Naive thymus-derived CD8-positive, alpha-beta T cell (primary cell): Measurements from ENCODE around the gene KDM4C. TPM values are rescaled to one million over a fixed set of nuclear protein-coding genes. Genes with fewer than 3 reads are reported as not detected.
"Not testable (repeated sequence)": the region's sequence is repeated elsewhere in the genome, so short reads cannot be mapped to it uniquely, and the experiment has no call there.

ENCODE experiments used
- ATAC-seq, 2 donors: fragments of 150-1000 bp; cut with Tn5 transposase in 1 of 2; sonication (Bioruptor Pico), chemical (Tn5 transposase) in 1 of 2; 1 replicate in 1 of 2; 2 replicates in 1 of 2; pipeline ENCODE4 v1.10.0; 2021; ENCODE audit warnings: mild to moderate bottlenecking in 2 of 2, moderate library complexity in 2 of 2
- POLR2A ChIA-PET: fragments of 350-600 bp; sonication (Branson Sonifier 250); formaldehyde crosslinking; loops from one replicate; lab custom pipeline; 2021; ENCODE audit warnings: antibody characterized with exemption; lab: Charles Lee
- DNase-seq, 10 donors: peaks; one replicate each; pipeline versions ENCODE4 v3.0.0 to v3.0.0-alpha.2; 2020 to 2022
- H3K27ac Mint-ChIP-seq, 10 donors: one replicate each; pipeline ENCODE4 v1.8.0; 2020 to 2022; ENCODE audit warnings: mild to moderate bottlenecking in 10 of 10, mixed read lengths in 10 of 10, moderate library complexity in 4 of 10, inconsistent platforms in 1 of 10
- H3K27me3 Mint-ChIP-seq, 5 donors: one replicate each; pipeline ENCODE4 v1.8.0; 2021 to 2022; ENCODE audit warnings: mixed read lengths in 5 of 5
- H3K36me3 Mint-ChIP-seq, 3 donors: one replicate each; pipeline ENCODE4 v1.8.0; 2020 to 2022; ENCODE audit warnings: mixed read lengths in 3 of 3, mild to moderate bottlenecking in 2 of 3, inconsistent platforms in 1 of 3
- H3K4me1 Mint-ChIP-seq, 4 donors: one replicate each; pipeline ENCODE4 v1.8.0; 2021 to 2022; ENCODE audit warnings: mixed read lengths in 4 of 4
- H3K4me3 Mint-ChIP-seq, 10 donors: one replicate each; pipeline ENCODE4 v1.8.0; 2020 to 2022; ENCODE audit warnings: mild to moderate bottlenecking in 10 of 10, mixed read lengths in 10 of 10, moderate library complexity in 6 of 10, inconsistent platforms in 1 of 10
- H3K9me3 Mint-ChIP-seq, 9 donors: one replicate each; pipeline ENCODE4 v1.8.0; 2020 to 2022; ENCODE audit warnings: mixed read lengths in 9 of 9, mild to moderate bottlenecking in 3 of 9, inconsistent platforms in 1 of 9, moderate library complexity in 1 of 9
- polyA plus RNA-seq, 3 donors: library from polyadenylated mRNA; unstranded; fragments of 300-500 nt; fragmentation: Illumina TruSeq; gene quantifications; one replicate each; pipeline ENCODE4 v1.2.3, GENCODE V29; 2021
- total RNA-seq, 8 experiments: library from RNA in 2 of 8; stranded (reverse) in 2 of 8; gene quantifications; one replicate each; pipeline ENCODE4 v1.2.3 and lab custom pipeline; 2021 to 2026

Gene KDM4C
- total and polyA plus RNA-seq, 5 experiments from 2014 or later: 27.5 to 83.6 (median 27.8) TPM

GRCh38 chr9:7001571-7001970 is 243.8 kb downstream of the KDM4C start:
- POLR2A ChIA-PET: no interaction called here
- H3K4me1 Mint-ChIP-seq: peaks cover 0 to 3% (median under 1%) of the 10 kb centered on the region in 4 donors
- DNase-seq (no peak), ATAC-seq (no peak)
- peaks cover 9 to 74% (median 56%) of the 10 kb centered on the region in 3 donors for H3K36me3 Mint-ChIP-seq
- H3K27ac Mint-ChIP-seq: no peak overlapping the region
- H3K4me3 Mint-ChIP-seq: no peak overlapping the region
- peaks cover 0 to 3% (median 0%) of the 10 kb centered on the region in 9 donors for H3K9me3 Mint-ChIP-seq
- no peaks in the 10 kb centered on the region for H3K27me3 Mint-ChIP-seq

GRCh38 chr9:7003861-7004260 is 246.1 kb downstream of the KDM4C start:
- Mint-ChIP-seq H3K9me3 (peaks cover 0 to 9% (median 2%) of the 10 kb centered on the region in 9 donors), H3K4me1 (peaks cover 0 to 2% (median under 1%) of the 10 kb centered on the region in 4 donors), H3K4me3 (no peak overlapping the region), H3K27me3 (no peaks in the 10 kb centered on the region), H3K27ac (no peak overlapping the region), H3K36me3 (peaks cover 12 to 76% (median 61%) of the 10 kb centered on the region in 3 donors)
- POLR2A ChIA-PET: no interaction called here
- ATAC-seq (no peak), DNase-seq (no peak)

GRCh38 chr9:7006417-7006816 is 248.6 kb downstream of the KDM4C start:
- peaks cover 19 to 73% (median 61%) of the 10 kb centered on the region in 3 donors for H3K36me3 Mint-ChIP-seq
- no peak for ATAC-seq
- H3K27ac Mint-ChIP-seq: peak overlapping the region in 1 of 10 donors; percentile 15
- H3K4me1 Mint-ChIP-seq: peaks cover 5 to 14% (median 12%) of the 10 kb centered on the region in 4 donors
- peaks cover 0 to 14% (median 5%) of the 10 kb centered on the region in 9 donors for H3K9me3 Mint-ChIP-seq
- H3K4me3 Mint-ChIP-seq: no peak overlapping the region
- POLR2A ChIA-PET: no interaction called here
- no peaks in the 10 kb centered on the region for H3K27me3 Mint-ChIP-seq
- DNase-seq: no peak

GRCh38 chr9:7008411-7008810 is 250.6 kb downstream of the KDM4C start:
- no peaks in the 10 kb centered on the region for H3K27me3 Mint-ChIP-seq
- ATAC-seq: no peak
- peaks cover 25 to 71% (median 53%) of the 10 kb centered on the region in 3 donors for H3K36me3 Mint-ChIP-seq
- no peak for DNase-seq
- H3K4me3 Mint-ChIP-seq: no peak overlapping the region
- peaks cover 9 to 22% (median 18%) of the 10 kb centered on the region in 4 donors for H3K4me1 Mint-ChIP-seq
- H3K9me3 Mint-ChIP-seq: peaks cover 0 to 14% (median 5%) of the 10 kb centered on the region in 9 donors
- no peak overlapping the region for H3K27ac Mint-ChIP-seq
- POLR2A ChIA-PET: no interaction called here

- Mint-ChIP-seq H3K9me3 (peaks cover 0 to 14% (median 5%) of the 10 kb centered on the region in 9 donors), H3K27ac (peak overlapping the region in 1 of 10 donors; percentile 63), H3K4me3 (no peak overlapping the region), H3K36me3 (peaks cover 27 to 72% (median 53%) of the 10 kb centered on the region in 3 donors), H3K4me1 (peaks cover 9 to 22% (median 18%) of the 10 kb centered on the region in 4 donors), H3K27me3 (no peaks in the 10 kb centered on the region)
- DNase-seq: no peak
- ATAC-seq: no peak
- POLR2A ChIA-PET: no interaction called here
Observed at GRCh38 chr9:7009065-7009464, 251.3 kb downstream of the KDM4C start.

- Mint-ChIP-seq H3K27me3 (no peaks in the 10 kb centered on the region), H3K4me3 (peak overlapping the region in 3 of 10 donors; percentile 24 to 46 (median 31)), H3K4me1 (peaks cover 9 to 22% (median 18%) of the 10 kb centered on the region in 4 donors), H3K36me3 (peaks cover 22 to 77% (median 48%) of the 10 kb centered on the region in 3 donors), H3K27ac (peak overlapping the region; percentile 2 to 83 (median 70)), H3K9me3 (peaks cover 0 to 14% (median 5%) of the 10 kb centered on the region in 9 donors)
- POLR2A ChIA-PET: no interaction called here
- DNase-seq (peak in 4 of 10 donors; percentile 10 to 47 (median 28)), ATAC-seq (peak; percentile 64 to 96)
Observed at GRCh38 chr9:7011395-7012067, 253.8 kb downstream of the KDM4C start.

- Mint-ChIP-seq H3K36me3 (peaks cover 17 to 72% (median 57%) of the 10 kb centered on the region in 3 donors), H3K9me3 (no peaks in the 10 kb centered on the region), H3K27me3 (no peaks in the 10 kb centered on the region), H3K4me1 (peaks cover 0 to 4% (median under 1%) of the 10 kb centered on the region in 4 donors), H3K27ac (peak overlapping the region in 1 of 10 donors; percentile 9), H3K4me3 (no peak overlapping the region)
- ATAC-seq (no peak), DNase-seq (no peak)
- POLR2A ChIA-PET: no interaction called here
Observed at GRCh38 chr9:7027996-7028395, 270.2 kb downstream of the KDM4C start.

- Mint-ChIP-seq H3K4me3 (no peak overlapping the region), H3K4me1 (peaks cover 0 to 4% (median 0%) of the 10 kb centered on the region in 4 donors), H3K27ac (no peak overlapping the region), H3K27me3 (no peaks in the 10 kb centered on the region), H3K9me3 (no peaks in the 10 kb centered on the region), H3K36me3 (peaks cover 13 to 72% (median 55%) of the 10 kb centered on the region in 3 donors)
- ATAC-seq: no peak
- DNase-seq: no peak
- POLR2A ChIA-PET: no interaction called here
Observed at GRCh38 chr9:7028591-7028990, 270.8 kb downstream of the KDM4C start.

GRCh38 chr9:7030943-7031342 is 273.2 kb downstream of the KDM4C start:
- H3K27ac Mint-ChIP-seq, POLR2A ChIA-PET, H3K27me3 Mint-ChIP-seq, H3K4me3 Mint-ChIP-seq, DNase-seq, H3K4me1 Mint-ChIP-seq, H3K9me3 Mint-ChIP-seq, ATAC-seq: not testable (repeated sequence)
- H3K36me3 Mint-ChIP-seq: peaks cover 12 to 76% (median 53%) of the 10 kb centered on the region in 3 donors

GRCh38 chr9:7033076-7034045 is 275.6 kb downstream of the KDM4C start:
- Mint-ChIP-seq H3K4me1 (peaks cover 0 to 8% (median 2%) of the 10 kb centered on the region in 4 donors), H3K27ac (peak overlapping the region in 1 of 10 donors; percentile 17), H3K9me3 (peaks cover 0 to 7% (median 0%) of the 10 kb centered on the region in 9 donors), H3K27me3 (no peaks in the 10 kb centered on the region), H3K4me3 (no peak overlapping the region), H3K36me3 (peaks cover 5 to 68% (median 45%) of the 10 kb centered on the region in 3 donors)
- POLR2A ChIA-PET: no interaction called here
- DNase-seq (no peak), ATAC-seq (no peak)

- Mint-ChIP-seq H3K9me3 (peaks cover 0 to 7% (median 0%) of the 10 kb centered on the region in 9 donors), H3K27ac (peak overlapping the region in 1 of 10 donors; percentile 61), H3K27me3 (no peaks in the 10 kb centered on the region), H3K36me3 (peaks cover 11 to 78% (median 46%) of the 10 kb centered on the region in 3 donors), H3K4me1 (peaks cover 0 to 8% (median 2%) of the 10 kb centered on the region in 4 donors), H3K4me3 (no peak overlapping the region)
- ATAC-seq (no peak), DNase-seq (no peak)
- POLR2A ChIA-PET: no interaction called here
Observed at GRCh38 chr9:7037176-7037575, 279.4 kb downstream of the KDM4C start.

GRCh38 chr9:7042124-7042523 is 284.4 kb downstream of the KDM4C start:
- Mint-ChIP-seq H3K4me1 (peaks cover 0 to 2% (median 1%) of the 10 kb centered on the region in 4 donors), H3K27me3 (no peaks in the 10 kb centered on the region), H3K4me3 (no peak overlapping the region), H3K36me3 (peaks cover 6 to 67% (median 23%) of the 10 kb centered on the region in 3 donors), H3K9me3 (no peaks in the 10 kb centered on the region), H3K27ac (no peak overlapping the region)
- DNase-seq (no peak), ATAC-seq (no peak)
- POLR2A ChIA-PET: no interaction called here
